Vagina (tissue), 2 donors: ENCODE results near the gene NEUROD2.

ENCODE experiments used
- POLR2AphosphoS5 ChIP-seq, 2 donors: sonication (generic); formaldehyde crosslinking; IDR thresholded peaks; one replicate each; pipeline ENCODE4 v1.9.0; 2017; ENCODE audit warnings: antibody characterized with exemption in 2 of 2, mild to moderate bottlenecking in 2 of 2, low read depth in 1 of 2; ENCODE audit not compliant: insufficient read depth in 1 of 2
- TF ChIP-seq, protein P1 (sequence below), 3 experiments: fragments of 450-650 bp in 2 of 3; fragments of 200-600 bp in 1 of 3; sonication (generic) in 1 of 3; IDR thresholded peaks; one replicate each; pipeline ENCODE4 v1.5.1; 2017 to 2019; ENCODE audit warnings: antibody characterized with exemption in 3 of 3, mild to moderate bottlenecking in 2 of 3, moderate library complexity in 2 of 3

DNA sequence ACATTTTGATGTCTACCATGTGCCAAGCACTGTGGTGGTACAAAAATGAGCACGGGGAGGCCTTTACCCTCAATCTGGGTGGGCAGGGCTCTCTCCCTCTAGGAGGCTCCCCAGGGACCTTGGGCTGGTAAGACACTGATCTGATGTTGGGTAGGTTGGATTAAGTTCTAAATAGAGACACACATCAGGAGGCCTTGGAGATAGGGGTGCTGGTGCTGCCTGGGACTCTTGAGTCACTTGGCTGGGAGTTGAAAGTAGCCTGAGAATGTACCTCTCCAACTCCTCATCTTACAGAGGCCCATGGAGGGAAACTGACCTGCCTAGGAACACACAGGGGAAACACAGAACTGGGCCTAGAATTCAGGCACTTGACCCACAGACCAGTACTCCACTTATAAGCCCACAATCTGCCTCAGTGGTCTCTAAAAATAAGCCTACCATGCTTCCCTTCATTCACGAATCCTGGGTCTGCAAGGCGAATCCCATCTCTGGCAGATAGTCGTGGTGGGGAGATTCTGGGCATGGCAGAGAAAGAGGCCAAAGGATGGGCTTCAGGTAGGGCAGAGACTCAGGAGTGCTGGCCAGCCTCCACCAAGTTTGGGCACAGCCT lies 1.8 kb upstream of the NEUROD2 start:
- no peak for TF ChIP-seq POLR2AphosphoS5 (IDR thresholded peaks at IDR 0.05; ENCODE audit: insufficient read depth in 1 of 2, low read depth in 1 of 2)
- TF ChIP-seq, protein P1, sequence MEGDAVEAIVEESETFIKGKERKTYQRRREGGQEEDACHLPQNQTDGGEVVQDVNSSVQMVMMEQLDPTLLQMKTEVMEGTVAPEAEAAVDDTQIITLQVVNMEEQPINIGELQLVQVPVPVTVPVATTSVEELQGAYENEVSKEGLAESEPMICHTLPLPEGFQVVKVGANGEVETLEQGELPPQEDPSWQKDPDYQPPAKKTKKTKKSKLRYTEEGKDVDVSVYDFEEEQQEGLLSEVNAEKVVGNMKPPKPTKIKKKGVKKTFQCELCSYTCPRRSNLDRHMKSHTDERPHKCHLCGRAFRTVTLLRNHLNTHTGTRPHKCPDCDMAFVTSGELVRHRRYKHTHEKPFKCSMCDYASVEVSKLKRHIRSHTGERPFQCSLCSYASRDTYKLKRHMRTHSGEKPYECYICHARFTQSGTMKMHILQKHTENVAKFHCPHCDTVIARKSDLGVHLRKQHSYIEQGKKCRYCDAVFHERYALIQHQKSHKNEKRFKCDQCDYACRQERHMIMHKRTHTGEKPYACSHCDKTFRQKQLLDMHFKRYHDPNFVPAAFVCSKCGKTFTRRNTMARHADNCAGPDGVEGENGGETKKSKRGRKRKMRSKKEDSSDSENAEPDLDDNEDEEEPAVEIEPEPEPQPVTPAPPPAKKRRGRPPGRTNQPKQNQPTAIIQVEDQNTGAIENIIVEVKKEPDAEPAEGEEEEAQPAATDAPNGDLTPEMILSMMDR (IDR thresholded peaks at IDR 0.05): no peak
